ENCODE data around the gene PTPRCAP. TPM values are rescaled to one million over a fixed set of nuclear protein-coding genes. Genes with fewer than 3 reads are reported as not detected.
"Not testable (repeated sequence)": the region's sequence is repeated elsewhere in the genome, so short reads cannot be mapped to it uniquely, and the experiment has no call there.

Gene PTPRCAP
- 1 to 10 TPM; 1.2 to 7.5 (median 3.9) TPM for total RNA-seq
- polyA plus RNA-seq, result 10 to 100 TPM in 1 of 3 donors, 1 to 10 TPM in 1, under 1 TPM in 1; 0.57 to 13.4 (median 8.0) TPM
- long read RNA-seq, donor 1, result 0 reads
- long read RNA-seq, donor 2, result 0 reads
- long read RNA-seq, donor 3, partial matches to known transcripts, result 0 of 2 reads
- long read RNA-seq, donor 3, other reads (novel, unspliced or antisense), result 0 of 2 reads
- long read RNA-seq, donor 4, transcript PTPRCAP-201 (2 exons, 1,292 nt), result major isoform, 6 of 7 reads
- long read RNA-seq, donor 4, partial matches to known transcripts, result 1 of 7 reads
- long read RNA-seq, donor 4, other reads (novel, unspliced or antisense), result 0 of 7 reads
- long read RNA-seq, donor 5, partial matches to known transcripts, result 0 of 3 reads
- long read RNA-seq, donor 5, other reads (novel, unspliced or antisense), result 0 of 3 reads
- long read RNA-seq, donor 6, transcript PTPRCAP-201 (2 exons, 1,292 nt), result major isoform, 5 of 6 reads
- long read RNA-seq, donor 6, partial matches to known transcripts, result 1 of 6 reads
- long read RNA-seq, donor 6, other reads (novel, unspliced or antisense), result 0 of 6 reads
- long read RNA-seq, donor 7, result 0 reads
- long read RNA-seq, donor 8, partial matches to known transcripts, result 0 of 1 reads
- long read RNA-seq, donor 8, other reads (novel, unspliced or antisense), result 0 of 1 reads
- long read RNA-seq, donor 9, result 0 reads
- long read RNA-seq, donor 10, result 0 reads

DNA sequence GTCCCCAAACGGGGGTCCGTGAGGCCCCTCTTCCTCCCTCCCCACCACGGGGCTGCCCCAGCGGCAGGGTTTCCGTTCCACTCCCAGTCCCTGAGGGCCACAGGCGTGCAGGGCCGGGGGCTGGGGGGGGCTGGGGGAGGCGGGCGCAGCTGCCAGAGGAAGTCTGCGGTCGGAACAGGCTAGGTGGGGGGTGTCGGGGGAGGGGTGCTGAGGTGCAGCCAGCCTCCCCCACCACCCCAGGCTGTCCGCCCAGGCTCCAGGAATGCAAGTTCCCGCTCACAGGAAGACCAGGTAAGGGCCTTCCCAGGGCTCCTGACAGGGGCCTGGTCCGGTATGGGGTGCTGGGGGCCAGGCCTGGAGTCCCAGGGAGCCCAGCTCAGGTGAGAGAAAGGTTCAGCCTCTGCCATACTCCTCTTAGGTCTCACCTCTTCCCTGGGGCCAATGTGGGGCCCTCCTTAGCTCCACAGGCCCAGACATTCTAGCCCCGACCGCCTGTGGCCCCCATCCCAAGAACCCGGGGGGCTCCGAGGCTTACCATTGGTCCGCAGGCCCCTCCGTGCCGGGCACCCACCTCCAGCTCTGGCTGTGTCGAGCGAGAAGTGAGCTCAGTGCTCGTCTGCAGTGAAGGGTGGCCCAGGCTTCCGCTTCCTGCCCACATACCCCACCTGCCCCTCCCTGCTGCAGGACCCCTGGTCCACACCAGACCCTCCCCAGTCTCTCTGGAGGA, at the start of gene PTPRCAP:
Gene PTPRCAP (minus strand): TSS at position 601 of the 727 bp plus-strand sequence. CDS start 63 bp downstream, at position 538.
- peaks cover 0 to 17% of the 10 kb centered on the region in 2 donors for H3K4me1 ChIP-seq (replicated peaks in 1 of 2)
- H3K36me3 ChIP-seq (replicated peaks in 1 of 2), result peaks cover 0 to 68% of the 10 kb centered on the region in 2 donors
- H3K27ac ChIP-seq, result peak within 1 kb of the TSS in 2 of 5 donors; percentile 71 to 76
- DNase-seq, result no peak
- TF ChIP-seq POLR2A (IDR thresholded peaks at IDR 0.05), result no peak
- no peak for TF ChIP-seq CTCF (IDR thresholded peaks at IDR 0.05)
- H3K27me3 ChIP-seq, result no peaks in the 10 kb centered on the region
- no peaks in the 10 kb centered on the region for H3K9me3 ChIP-seq (replicated peaks in 1 of 3)
- no peak within 1 kb of the TSS for H3K4me3 ChIP-seq
- intact Hi-C loops (cut with DNase I), result no loop called here
- WGBS, 4 donors, result 68 to 90% (median 77%) methylated on average over 4 to 26 of the region's 26 CpGs

DNA sequence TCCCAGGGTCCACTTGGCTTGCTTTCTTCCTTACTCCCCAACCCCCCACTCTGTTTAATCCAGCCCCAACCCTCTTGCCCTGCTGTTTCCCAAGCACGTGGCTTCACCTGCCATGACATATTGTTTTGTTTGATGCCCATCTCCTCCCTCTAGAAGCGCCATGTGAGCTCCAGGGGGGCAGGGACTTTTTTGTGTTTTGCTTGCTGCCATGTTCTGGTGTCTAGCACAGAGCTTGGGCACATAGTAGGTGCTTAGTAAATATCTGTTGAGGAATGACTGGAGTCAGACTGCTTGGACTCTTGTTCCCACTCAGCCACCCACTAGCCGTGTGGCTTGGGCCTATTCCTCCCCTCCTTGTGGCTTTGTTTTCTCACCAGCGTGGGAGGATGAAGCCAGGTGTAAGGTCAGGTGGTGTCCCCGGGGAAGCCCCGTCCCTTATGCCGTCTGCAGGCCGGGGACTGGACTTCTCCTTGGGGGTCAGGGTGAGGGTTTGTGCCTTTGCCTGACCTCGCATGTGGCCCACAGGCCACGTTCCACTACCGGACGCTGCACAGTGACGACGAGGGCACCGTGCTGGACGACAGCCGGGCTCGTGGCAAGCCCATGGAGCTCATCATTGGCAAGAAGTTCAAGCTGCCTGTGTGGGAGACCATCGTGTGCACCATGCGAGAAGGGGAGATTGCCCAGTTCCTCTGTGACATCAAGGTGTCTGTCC, 49.2 kb upstream of the PTPRCAP start:
- DNase-seq, result no peak
- WGBS, 4 donors, result 82 to 94% (median 87%) methylated on average over 16 to 20 of the region's 20 CpGs
- H3K27me3 ChIP-seq, result no peaks in the 10 kb centered on the region
- no peaks in the 10 kb centered on the region for H3K9me3 ChIP-seq (replicated peaks in 1 of 3)
- H3K4me1 ChIP-seq (replicated peaks in 1 of 2), result peaks cover 17 to 24% of the 10 kb centered on the region in 2 donors
- intact Hi-C loops (cut with DNase I), result no loop called here
- no peak for TF ChIP-seq CTCF (IDR thresholded peaks at IDR 0.05)
- no peak for TF ChIP-seq POLR2A (IDR thresholded peaks at IDR 0.05)
- no peak overlapping the region for H3K4me3 ChIP-seq
- H3K36me3 ChIP-seq (replicated peaks in 1 of 2), result peaks cover 0 to 42% of the 10 kb centered on the region in 2 donors
- H3K27ac ChIP-seq, result no peak overlapping the region

GRCh38 chr11:67485873-67486361, 48.4 kb upstream of the PTPRCAP start:
- H3K27ac ChIP-seq; DNase-seq; intact Hi-C loops (cut with DNase I); H3K27me3 ChIP-seq; H3K4me3 ChIP-seq; H3K9me3 ChIP-seq (replicated peaks in 1 of 3): not testable (repeated sequence)
- Histone ChIP-seq H3K4me1 (replicated peaks in 1 of 2) (peaks cover 17 to 24% of the 10 kb centered on the region in 2 donors), H3K36me3 (replicated peaks in 1 of 2) (peaks cover 0 to 35% of the 10 kb centered on the region in 2 donors)
- 85 to 91% (median 88%) methylated on average over 7 of the region's 7 CpGs for WGBS, 4 donors

DNA sequence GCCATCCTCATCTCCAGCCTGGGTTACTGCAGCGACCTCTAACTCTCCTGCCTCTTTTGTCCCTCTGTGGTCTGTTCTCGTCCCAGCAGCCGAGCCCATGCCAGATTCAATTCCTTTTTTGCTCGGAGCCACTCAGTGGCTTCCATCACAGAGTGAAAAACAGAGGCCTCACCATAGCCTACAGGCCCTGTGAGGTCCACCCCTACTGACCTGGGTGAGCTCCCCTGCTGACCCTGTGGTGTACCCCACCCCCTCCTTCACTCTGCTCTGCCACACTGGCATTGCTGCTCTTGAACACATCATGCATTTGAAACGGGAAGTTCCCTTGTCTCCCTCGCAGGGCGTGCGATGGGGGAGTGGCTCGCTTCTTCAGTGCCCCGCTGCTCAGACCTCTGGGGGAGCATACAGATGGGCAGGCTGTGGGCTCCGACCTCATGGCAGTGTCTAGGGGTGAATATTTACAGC, 47.4 kb upstream of the PTPRCAP start:
- intact Hi-C loops (cut with DNase I), result no loop called here
- Histone ChIP-seq H3K27ac (no peak overlapping the region), H3K27me3 (no peaks in the 10 kb centered on the region), H3K4me3 (no peak overlapping the region), H3K36me3 (replicated peaks in 1 of 2) (peaks cover 0 to 25% of the 10 kb centered on the region in 2 donors), H3K9me3 (replicated peaks in 1 of 3) (no peaks in the 10 kb centered on the region), H3K4me1 (replicated peaks in 1 of 2) (peaks cover 17 to 24% of the 10 kb centered on the region in 2 donors)
- 68 to 80% (median 75%) methylated on average over 9 to 11 of the region's 11 CpGs for WGBS, 4 donors
- no peak for DNase-seq
- TF ChIP-seq CTCF (IDR thresholded peaks at IDR 0.05) (no peak), POLR2A (IDR thresholded peaks at IDR 0.05) (no peak)
